ENCODE results near the gene TEKT2. TPM values are rescaled to one million over a fixed set of nuclear protein-coding genes. Genes with fewer than 3 reads are reported as not detected.

The TEKT2 gene
- total RNA-seq, 2 experiments from 2014 or later: not detected

Other genes starting within 250 kb of the TEKT2 start
- gene AGO1, start 200.9 kb upstream of the TEKT2 start, total RNA-seq: 10 to 100 TPM; 20.8 to 21.0 TPM
- 10 to 100 TPM; 22.2 to 22.8 TPM for gene AGO3, start 153.0 kb upstream of the TEKT2 start, total RNA-seq
- 10 to 100 TPM; 29.7 to 29.9 TPM for gene ADPRS, start 4.8 kb downstream of the TEKT2 start, total RNA-seq
- not detected for gene COL8A2, start 41.1 kb downstream of the TEKT2 start, total RNA-seq
- 10 to 100 TPM; 57.2 to 58.4 TPM for gene TRAPPC3, start 65.4 kb downstream of the TEKT2 start, total RNA-seq
- 100 to 1,000 TPM; 215 to 221 TPM for gene MAP7D1, start 72.1 kb downstream of the TEKT2 start, total RNA-seq
- 100 to 1,000 TPM; 128 to 133 TPM for gene THRAP3, start 140.3 kb downstream of the TEKT2 start, total RNA-seq
- 10 to 100 TPM; 18.9 to 19.3 TPM for gene SH3D21, start 222.3 kb downstream of the TEKT2 start, total RNA-seq
- 10 to 100 TPM; 25.5 to 28.7 TPM for gene EVA1B, start 239.6 kb downstream of the TEKT2 start, total RNA-seq

Measured in activated CD4-positive, alpha-beta memory T cell treated with anti-CD3 and anti-CD28 coated beads, Interleukin-2, amount 10 ng/mL, durations not matched to agents 7 days and 5 days (primary cell).